Pancreas (tissue), 10 donors: ENCODE results near the gene C16orf96. TPM values are rescaled to one million over a fixed set of nuclear protein-coding genes. Genes with fewer than 3 reads are reported as not detected.

Experiments
- ATAC-seq, 4 donors: fragments of 200-7000 bp; cut with Tn5 transposase; one replicate each; pipeline versions ENCODE4 v1.8.0 to v1.9.1; 2020; ENCODE audit warnings: mild to moderate bottlenecking in 4 of 4, moderate library complexity in 4 of 4
- DNase-seq, 6 donors: peaks; one replicate each; pipeline ENCODE4 v3.0.0-alpha.2; 2020
- FAIRE-seq: peaks from 2 replicates; lab custom pipeline; 2012; peaks lifted over from hg19 to GRCh38; lab: Jason Lieb, UNC
- H3K27ac ChIP-seq, 4 donors: fragments of 200-600 bp; sonication (generic); 1 replicate in 3 of 4; 2 replicates in 1 of 4; pipeline versions ENCODE4 v1.5.0 to v1.8.0; 2020
- H3K27me3 ChIP-seq, 4 donors: fragments of 200-600 bp; one replicate each; pipeline ENCODE4 v1.8.0; 2021
- H3K36me3 ChIP-seq, 3 donors: fragments of 200-600 bp; sonication (generic) in 1 of 3; one replicate each; pipeline versions ENCODE4 v1.5.0 to v1.8.0; 2020 to 2021
- H3K4me1 ChIP-seq, 3 donors: fragments of 200-600 bp; one replicate each; pipeline ENCODE4 v1.8.0; 2021
- H3K4me3 ChIP-seq, 4 donors: fragments of 200-600 bp; sonication (generic) in 2 of 4; one replicate each; pipeline versions ENCODE4 v1.5.0 to v1.8.0; 2020 to 2021
- H3K9me3 ChIP-seq, 4 donors: fragments of 200-600 bp; one replicate each; pipeline ENCODE4 v1.8.0; 2021
- CTCF ChIP-seq, 4 donors: fragments of 200-600 bp; sonication (generic) in 3 of 4; IDR thresholded peaks; one replicate each; pipeline versions ENCODE4 v1.5.0 to v1.8.0; 2021; ENCODE audit warnings: antibody characterized with exemption in 4 of 4
- WGBS, 2 donors: extraction: QIAGEN DNeasy Blood & Tissue Kit; methylation state at CpG; one replicate each; pipeline ENCODE4 v1.1.7; 2013; 5-methylcytosine and 5-hydroxymethylcytosine counted together
- intact Hi-C, 3 donors: fragments of 100-400 bp; cut with DNase I; formaldehyde crosslinking; loops; one replicate each; pipeline versions ENCODE4 v1.11.1 to v1.14.2; 2022
- polyA plus RNA-seq, 2 donors: library from polyadenylated mRNA; stranded (reverse); fragments of 200-250 nt; gene quantifications; one replicate each; pipeline ENCODE4 v1.2.3, GENCODE V29; 2013
- total RNA-seq, 6 donors: library from RNA; stranded (reverse); fragmentation: NEBNext Ultra II Directional in 4 of 6; extraction: Animal tissue kit (Norgen Biotek cat#: 25700) in 4 of 6; gene quantifications; one replicate each; pipeline versions ENCODE4 v1.2.1 to v1.2.4, GENCODE V29; 2021 to 2023
- donor health status: healthy with polysubstance abuse.
- donor health status: DM: no; HTN: no; CAD: no; lungs with moderate emphysema.
- donor health status: DM: no; HTN: no; CAD: no.
- donor health status: control.
- donor health status: control.
- donor health status: Bipolar disorder and iron deficiency.
- donor health status: DM: yes; HTN: yes; CAD: no.
- donor health status: DM: no; HTN: no; CAD: no.
- donor health status: DM: no; HTN: no; CAD: no.
- donor health status: DM: yes; HTN: yes; CAD: no.

Gene C16orf96
- total and polyA plus RNA-seq, 8 donors = 0.28 to 0.47 (median 0.31) TPM

DNA sequence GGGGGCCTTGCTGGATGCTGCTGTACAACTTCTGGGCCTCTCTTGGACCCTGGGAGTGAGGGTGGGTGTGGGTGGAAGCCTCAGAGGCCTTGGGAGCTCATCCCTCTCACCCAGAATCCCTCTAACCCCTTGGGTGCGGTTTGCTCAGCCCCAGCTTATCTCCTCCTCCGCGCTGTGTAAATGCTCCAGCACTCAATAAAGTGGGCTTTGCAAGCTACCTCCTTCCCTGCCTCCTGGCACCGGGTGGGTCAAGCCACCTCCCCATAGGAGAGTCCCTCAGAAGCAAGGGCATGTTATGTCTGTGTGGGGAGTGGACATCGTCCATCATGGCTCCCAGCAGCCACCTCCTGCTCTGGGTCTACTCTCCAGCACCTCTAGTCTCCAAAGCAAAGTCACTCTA, 46.0 kb upstream of the C16orf96 start:
- Histone ChIP-seq H3K36me3 (peaks cover 3 to 39% (median 13%) of the 10 kb centered on the region in 3 donors), H3K27ac (no peak overlapping the region), H3K27me3 (no peaks in the 10 kb centered on the region), H3K4me3 (no peak overlapping the region), H3K4me1 (peaks cover 0 to 8% (median 0%) of the 10 kb centered on the region in 3 donors), H3K9me3 (no peaks in the 10 kb centered on the region)
- DNase-seq (no peak), FAIRE-seq (no peak), ATAC-seq (no peak)
- 75% methylated on average over 5 of the region's 5 CpGs for WGBS, 2 donors
- intact Hi-C loops = loop anchor here in 2 of 3 donors (5.0 to 10.0 kb wide), 3 partner anchors 37 to 75 kb away; no protein-coding TSS in a partner anchor
- TF ChIP-seq CTCF (IDR thresholded peaks at IDR 0.05) = no peak

GRCh38 chr16:4510747-4511426, 45.3 kb upstream of the C16orf96 start:
- Histone ChIP-seq H3K36me3 (peaks cover 3 to 39% (median 13%) of the 10 kb centered on the region in 3 donors), H3K4me3 (no peak overlapping the region), H3K27me3 (no peaks in the 10 kb centered on the region), H3K4me1 (peaks cover 0 to 14% (median 0%) of the 10 kb centered on the region in 3 donors), H3K27ac (peak overlapping the region in 1 of 4 donors; percentile 19), H3K9me3 (no peaks in the 10 kb centered on the region)
- ATAC-seq (no peak), FAIRE-seq (no peak), DNase-seq (no peak)
- no peak for TF ChIP-seq CTCF (IDR thresholded peaks at IDR 0.05)
- intact Hi-C loops = loop anchor here in 2 of 3 donors (5.0 to 10.0 kb wide), 3 partner anchors 36 to 74 kb away; no protein-coding TSS in a partner anchor
- WGBS, 2 donors = 74 to 77% methylated on average over 14 of the region's 14 CpGs

GRCh38 chr16:4511441-4512082, 44.6 kb upstream of the C16orf96 start:
- ATAC-seq (peak; percentile 71 to 85 (median 82)), FAIRE-seq (no peak), DNase-seq (peak; percentile 62 to 87 (median 75))
- H3K4me1 ChIP-seq = peaks cover 0 to 10% (median 0%) of the 10 kb centered on the region in 3 donors
- WGBS, 2 donors = 53 to 61% methylated on average over 9 of the region's 9 CpGs
- no peaks in the 10 kb centered on the region for H3K9me3 ChIP-seq
- H3K36me3 ChIP-seq = peaks cover 3 to 39% (median 13%) of the 10 kb centered on the region in 3 donors
- peak; percentile 32 to 49 (median 40) for TF ChIP-seq CTCF (IDR thresholded peaks at IDR 0.05)
- H3K27me3 ChIP-seq = no peaks in the 10 kb centered on the region
- no peak overlapping the region for H3K4me3 ChIP-seq
- intact Hi-C loops = loop anchor here in 2 of 3 donors (5.0 to 10.0 kb wide), 3 partner anchors 36 to 73 kb away; no protein-coding TSS in a partner anchor
- peak overlapping the region in 1 of 4 donors; percentile 19 for H3K27ac ChIP-seq

DNA sequence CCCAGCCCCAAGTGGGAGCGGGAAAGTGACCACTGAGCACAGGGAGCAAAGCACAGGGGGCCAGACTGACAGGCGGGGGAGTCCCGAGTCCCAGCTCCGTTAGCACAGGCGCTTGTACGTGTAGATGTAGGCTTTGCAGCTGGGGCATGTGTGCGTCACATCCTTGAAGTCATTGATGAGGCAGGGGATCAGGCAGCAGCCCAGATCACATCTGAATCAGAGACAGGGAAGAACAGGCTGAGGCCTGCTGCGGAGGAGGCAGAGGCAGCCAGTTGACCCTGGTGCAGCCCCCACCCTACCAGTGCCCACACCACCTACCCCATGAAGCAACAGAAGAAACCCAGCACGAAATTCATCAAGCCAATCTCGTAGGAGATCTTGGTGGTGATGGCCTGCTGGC, 43.7 kb upstream of the C16orf96 start:
- no peak for DNase-seq
- intact Hi-C loops = loop anchor here in 2 of 3 donors (5.0 to 10.0 kb wide), 3 partner anchors 35 to 72 kb away; no protein-coding TSS in a partner anchor
- TF ChIP-seq CTCF (IDR thresholded peaks at IDR 0.05) = no peak
- Histone ChIP-seq H3K4me3 (no peak overlapping the region), H3K27me3 (no peaks in the 10 kb centered on the region), H3K4me1 (peaks cover 0 to 10% (median 0%) of the 10 kb centered on the region in 3 donors), H3K27ac (no peak overlapping the region), H3K9me3 (no peaks in the 10 kb centered on the region), H3K36me3 (peaks cover 3 to 37% (median 13%) of the 10 kb centered on the region in 3 donors)
- WGBS, 2 donors = 91 to 93% methylated on average over 10 of the region's 10 CpGs
- ATAC-seq = no peak
- FAIRE-seq = no peak
